ENCODE measurements around the gene FARSB.

The FARSB gene

GRCh38 chr2:222668494-222669154, 12.7 kb upstream of the FARSB start (continued):
- TF ChIP-seq PRDM2 (tag by site-specific recombination; IDR thresholded peaks at IDR 0.05; ENCODE audit: borderline replicate concordance) (no peak), ZNF311 (tag by site-specific recombination; IDR thresholded peaks at IDR 0.05; ENCODE audit: borderline replicate concordance) (no peak), ZNF155 (tag by site-specific recombination; IDR thresholded peaks at IDR 0.05) (no peak), ZNF416 (tag by site-specific recombination; IDR thresholded peaks at IDR 0.05) (no peak)

DNA sequence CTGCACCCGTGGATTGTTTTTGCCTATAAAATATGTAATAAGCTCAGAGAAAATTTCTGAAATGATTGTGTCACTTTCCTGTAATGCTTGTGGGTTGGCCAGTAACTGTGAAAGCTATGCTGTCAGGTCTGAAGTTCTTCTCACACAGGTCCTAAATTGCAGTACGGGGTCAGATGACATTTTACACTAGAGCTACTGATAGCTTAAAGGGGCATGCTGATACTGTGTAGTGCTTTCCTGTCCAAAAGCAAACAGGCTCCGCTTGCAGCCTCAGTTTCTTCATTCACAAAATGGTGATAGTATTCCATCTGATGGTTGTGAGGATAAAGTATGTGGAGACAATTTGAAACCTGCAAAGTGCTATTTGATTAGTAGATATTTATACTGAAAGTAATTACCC, 7.6 kb upstream of the FARSB start:
- no peak for TF ChIP-seq ZNF660 (tag by site-specific recombination; IDR thresholded peaks at IDR 0.05)
- no peak for TF ChIP-seq ZNF223 (tag by site-specific recombination; IDR thresholded peaks at IDR 0.05)
- TF ChIP-seq FEZF1 (tag by site-specific recombination; IDR thresholded peaks at IDR 0.05) = no peak
- TF ChIP-seq, protein P1, sequence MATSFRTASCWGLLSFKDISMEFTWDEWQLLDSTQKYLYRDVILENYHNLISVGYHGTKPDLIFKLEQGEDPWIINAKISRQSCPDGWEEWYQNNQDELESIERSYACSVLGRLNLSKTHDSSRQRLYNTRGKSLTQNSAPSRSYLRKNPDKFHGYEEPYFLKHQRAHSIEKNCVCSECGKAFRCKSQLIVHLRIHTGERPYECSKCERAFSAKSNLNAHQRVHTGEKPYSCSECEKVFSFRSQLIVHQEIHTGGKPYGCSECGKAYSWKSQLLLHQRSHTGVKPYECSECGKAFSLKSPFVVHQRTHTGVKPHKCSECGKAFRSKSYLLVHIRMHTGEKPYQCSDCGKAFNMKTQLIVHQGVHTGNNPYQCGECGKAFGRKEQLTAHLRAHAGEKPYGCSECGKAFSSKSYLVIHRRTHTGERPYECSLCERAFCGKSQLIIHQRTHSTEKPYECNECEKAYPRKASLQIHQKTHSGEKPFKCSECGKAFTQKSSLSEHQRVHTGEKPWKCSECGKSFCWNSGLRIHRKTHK (tag by site-specific recombination; IDR thresholded peaks at IDR 0.05) = no peak
- TF ChIP-seq ZNF610 (tag by site-specific recombination; IDR thresholded peaks at IDR 0.05; ENCODE audit: borderline replicate concordance) = no peak
- no peak for TF ChIP-seq ZFHX2 (tag by site-specific recombination; conservative IDR thresholded peaks at IDR 0.05)
- no peak for TF ChIP-seq ZNF544 (tag by site-specific recombination; IDR thresholded peaks at IDR 0.05)
- TF ChIP-seq ZNF114 (tag by site-specific recombination; IDR thresholded peaks at IDR 0.05) = no peak
- TF ChIP-seq ZNF426 (tag by site-specific recombination; IDR thresholded peaks at IDR 0.05) = no peak
- no peak for TF ChIP-seq ZNF600 (tag by site-specific recombination; IDR thresholded peaks at IDR 0.05)
- TF ChIP-seq, protein P2, sequence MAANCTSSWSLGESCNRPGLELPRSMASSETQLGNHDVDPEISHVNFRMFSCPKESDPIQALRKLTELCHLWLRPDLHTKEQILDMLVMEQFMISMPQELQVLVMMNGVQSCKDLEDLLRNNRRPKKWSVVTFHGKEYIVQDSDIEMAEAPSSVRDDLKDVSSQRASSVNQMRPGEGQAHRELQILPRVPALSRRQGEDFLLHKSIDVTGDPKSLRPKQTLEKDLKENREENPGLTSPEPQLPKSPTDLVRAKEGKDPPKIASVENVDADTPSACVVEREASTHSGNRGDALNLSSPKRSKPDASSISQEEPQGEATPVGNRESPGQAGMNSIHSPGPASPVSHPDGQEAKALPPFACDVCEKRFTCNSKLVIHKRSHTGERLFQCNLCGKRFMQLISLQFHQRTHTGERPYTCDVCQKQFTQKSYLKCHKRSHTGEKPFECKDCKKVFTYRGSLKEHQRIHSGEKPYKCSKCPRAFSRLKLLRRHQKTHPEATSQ (tag by site-specific recombination; IDR thresholded peaks at IDR 0.05) = no peak
- H3K36me3 ChIP-seq (ENCODE audit: control insufficient read depth in 2 of 2, insufficient read depth in 1 of 2, low read length in 2 of 2) = no peaks in the 10 kb centered on the region
- no peak overlapping the region for H3K27ac ChIP-seq (ENCODE audit: extremely low read depth, low read depth, low read length)
- H3K4me3 ChIP-seq (ENCODE audit: low read depth, low read length) = no peak overlapping the region
- H3K9me3 ChIP-seq (ENCODE audit: control insufficient read depth, insufficient read depth, low read depth, low read length) = no peaks in the 10 kb centered on the region
- CTCF ChIA-PET = interaction anchor here (0.6 kb wide), 1 partner anchor 274 kb away, joined by 3 read pairs; no protein-coding TSS in a partner anchor
- POLR2A ChIA-PET = no interaction called here
- H3K4me1 ChIP-seq (ENCODE audit: control insufficient read depth, insufficient read depth, low read length) = no peaks in the 10 kb centered on the region

All from HEK293 (cell line).